ENCODE results near the gene GPD1. TPM values are rescaled to one million over a fixed set of nuclear protein-coding genes. Genes with fewer than 3 reads are reported as not detected.
A peak's percentile ranks its signal among the peaks of the same experiment; 100 is the strongest.

GPD1 gene
- total RNA-seq (2014; rRNA removed; shearing (Covaris generic)) = 0.27 and 1.4 TPM in 2 replicates
- polyA plus RNA-seq (2015; cell fraction: cytosol; rRNA removed) = 0.94 and 1.2 TPM in 2 replicates
- polyA plus RNA-seq (2015; cell fraction: nucleus; rRNA removed) = 1.1 and 3.4 TPM in 2 replicates

DNA sequence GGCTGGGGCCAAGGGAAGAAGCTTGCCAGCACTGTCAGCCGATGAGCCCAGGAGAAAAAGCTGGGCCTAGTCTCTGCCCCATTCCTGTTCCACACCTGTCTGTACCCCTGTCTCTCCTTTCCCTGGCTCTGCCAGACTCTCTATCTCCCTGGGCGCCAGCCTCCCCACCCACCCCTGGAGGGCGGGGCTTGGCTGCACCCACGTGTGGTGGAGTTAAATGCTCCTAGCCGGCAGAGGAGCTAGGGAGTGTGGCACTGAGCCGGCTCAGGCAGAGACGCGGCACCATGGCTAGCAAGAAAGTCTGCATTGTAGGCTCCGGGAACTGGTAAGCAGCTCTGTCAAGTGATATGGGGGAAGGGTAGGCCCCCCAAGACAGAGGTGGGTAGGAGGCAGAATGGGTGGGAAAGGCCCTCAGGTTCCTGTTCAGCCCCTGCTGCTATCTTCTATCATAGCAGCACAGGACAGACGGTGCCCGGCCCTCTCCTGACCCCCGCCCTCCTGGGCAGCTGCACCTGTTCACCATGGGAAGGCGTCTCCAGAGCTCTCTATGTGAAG is at the start of gene GPD1:
Gene GPD1 (plus strand): TSS at position 242 of the 555 bp plus-strand sequence. CDS start 43 bp downstream, at position 285.
- DNase-seq (ENCODE audit: low read depth, low spot score) = peak; percentile 48
- in situ Hi-C loops (cut with HindIII; ENCODE audit: low pct_unique_long_range_greater_than_20kb, low sequenced_read_pairs) = no loop called here

DNA sequence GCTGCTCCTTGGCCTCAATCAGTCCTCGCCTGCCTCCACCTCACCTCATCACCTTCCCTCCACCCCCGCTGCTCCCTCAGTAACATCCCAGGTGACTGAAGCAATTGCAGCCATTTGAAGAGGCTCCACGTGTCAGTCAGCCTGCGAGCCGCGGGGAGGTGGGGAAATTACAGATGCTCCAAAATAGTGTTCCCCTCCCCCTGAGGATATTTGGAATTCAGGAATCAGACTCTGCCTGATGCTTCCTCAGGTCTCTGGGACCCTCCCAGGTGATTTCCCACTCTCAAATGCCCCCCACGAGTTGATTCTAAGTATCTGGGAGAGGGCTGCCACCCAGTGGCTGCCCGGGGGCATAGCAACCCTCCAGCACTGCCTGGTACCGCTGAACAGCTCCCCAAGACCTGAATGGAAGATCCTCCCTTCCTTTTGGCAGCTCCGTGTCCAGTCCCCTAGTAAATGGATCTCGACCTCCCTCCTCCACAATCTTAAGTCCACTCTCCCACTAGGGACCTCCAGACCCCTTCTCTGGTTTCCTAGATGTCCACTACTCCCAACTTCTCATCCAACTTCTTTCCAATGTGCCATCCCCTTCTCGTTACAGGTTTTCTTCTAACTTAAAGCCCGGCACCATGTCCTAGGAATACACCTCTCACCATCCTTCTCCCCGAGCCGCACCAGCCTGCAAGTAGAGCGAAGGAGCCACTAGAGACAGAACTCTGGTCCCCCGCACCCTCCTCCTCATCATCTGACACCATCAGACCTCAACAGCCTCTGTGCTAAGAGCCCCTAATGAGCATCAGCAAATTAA is 47.8 kb upstream of the GPD1 start:
- DNase-seq (ENCODE audit: low read depth, low spot score) = peak; percentile 55
- in situ Hi-C loops (cut with HindIII; ENCODE audit: low pct_unique_long_range_greater_than_20kb, low sequenced_read_pairs) = no loop called here

DNA sequence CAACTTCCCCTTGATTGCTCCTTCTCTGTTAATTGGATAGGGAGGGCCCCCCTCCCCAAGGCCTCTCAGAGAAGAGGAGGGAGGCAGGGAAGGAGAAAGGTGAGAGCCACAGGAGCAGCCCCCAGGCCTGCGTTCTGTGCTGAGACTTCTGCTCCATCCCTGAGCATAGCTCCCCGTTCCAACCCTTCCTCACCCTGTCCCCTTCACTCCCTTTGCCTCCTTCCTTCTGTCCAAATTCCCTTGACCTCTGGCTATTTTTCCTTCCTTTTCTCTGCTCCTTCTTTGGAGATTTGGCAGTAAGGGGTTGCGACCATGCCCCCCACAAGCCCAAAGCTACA is 47.2 kb upstream of the GPD1 start:
- no peak for DNase-seq (ENCODE audit: low read depth, low spot score)
- in situ Hi-C loops (cut with HindIII; ENCODE audit: low pct_unique_long_range_greater_than_20kb, low sequenced_read_pairs) = no loop called here

DNA sequence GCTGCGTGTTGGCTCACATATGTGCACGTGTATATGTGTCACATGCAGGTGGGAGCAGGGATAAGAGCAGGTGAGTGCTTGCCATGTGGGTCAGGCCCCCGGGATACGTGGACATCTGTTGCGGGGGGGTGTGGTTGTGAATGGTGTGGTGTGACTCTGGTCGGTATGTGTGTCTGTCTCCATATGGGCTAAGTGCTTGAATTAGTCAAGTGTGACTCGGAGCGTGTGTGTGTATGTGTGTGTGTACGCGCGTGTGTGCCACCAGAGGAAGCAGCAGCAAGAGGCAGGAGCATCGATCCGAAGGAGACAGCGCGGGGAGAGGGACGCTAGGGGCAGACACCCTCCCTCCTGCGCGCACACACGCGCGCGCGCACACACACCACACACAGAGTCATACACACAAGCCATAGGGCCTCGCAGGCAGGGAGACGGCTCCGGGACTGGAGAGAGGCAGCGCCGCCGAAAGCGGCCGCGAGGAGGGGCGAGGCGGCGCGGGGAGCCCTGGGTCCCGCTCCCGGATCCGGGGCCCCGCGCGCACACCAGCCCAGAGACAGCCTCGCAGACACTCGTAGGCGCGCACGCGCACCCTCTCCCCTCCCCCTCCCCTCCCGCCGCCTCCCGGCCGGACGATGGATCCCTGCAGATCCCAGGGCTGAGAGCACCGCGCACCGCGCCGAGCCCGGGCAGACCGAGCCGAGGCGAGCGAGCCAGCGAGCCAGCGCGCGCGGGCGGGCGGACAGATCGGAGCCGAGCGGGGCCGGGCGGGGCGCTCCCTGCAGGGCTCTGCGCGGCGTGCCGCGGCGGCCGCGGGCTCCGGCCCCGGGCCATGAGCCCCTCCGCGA is 46.6 kb upstream of the GPD1 start, which contains the start of gene ASIC1:
Gene ASIC1 (plus strand): TSS at position 597 of the 842 bp plus-strand sequence. CDS start 1,171 bp downstream, outside the sequence.
- DNase-seq (ENCODE audit: low read depth, low spot score) = peak; percentile 65
- in situ Hi-C loops (cut with HindIII; ENCODE audit: low pct_unique_long_range_greater_than_20kb, low sequenced_read_pairs) = no loop called here

DNA sequence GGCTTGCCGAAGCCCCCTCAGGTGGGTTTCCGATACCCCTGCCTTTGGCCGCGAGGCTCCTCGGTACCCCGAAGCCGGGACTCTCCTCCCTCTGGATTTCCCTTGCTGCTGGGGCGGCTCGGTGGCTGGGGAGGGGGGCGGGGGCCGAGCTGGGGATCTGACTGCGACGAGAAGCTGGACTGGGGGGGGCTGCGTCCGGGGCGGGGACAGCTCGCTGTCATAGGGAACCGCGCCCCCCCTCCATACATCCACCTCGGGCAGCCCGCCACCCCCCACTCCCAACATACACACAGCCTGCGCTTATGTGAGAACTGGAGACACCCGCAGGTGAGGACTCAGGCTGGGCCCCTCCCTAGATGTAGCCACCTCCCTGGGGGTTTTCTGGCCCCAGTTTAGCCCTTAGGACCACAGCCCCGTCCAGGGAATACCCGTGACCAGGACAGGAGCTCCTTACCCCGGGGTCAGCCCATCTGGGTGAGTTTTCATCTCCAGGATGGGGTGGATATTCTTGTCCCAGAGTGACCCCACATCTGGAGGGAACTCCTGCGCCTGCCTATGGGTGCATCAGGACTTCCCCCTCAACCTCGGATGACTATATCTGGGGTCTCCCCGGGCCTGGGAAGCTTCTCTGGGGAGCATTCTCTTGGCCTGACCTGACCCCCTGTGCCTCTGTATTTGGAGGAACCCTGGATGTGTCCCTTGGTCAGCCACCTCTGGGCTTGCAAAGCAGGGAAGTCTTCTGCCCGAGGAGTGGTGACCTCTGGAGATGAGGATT is 45.7 kb upstream of the GPD1 start:
- no peak for DNase-seq (ENCODE audit: low read depth, low spot score)
- in situ Hi-C loops (cut with HindIII; ENCODE audit: low pct_unique_long_range_greater_than_20kb, low sequenced_read_pairs) = no loop called here

DNA sequence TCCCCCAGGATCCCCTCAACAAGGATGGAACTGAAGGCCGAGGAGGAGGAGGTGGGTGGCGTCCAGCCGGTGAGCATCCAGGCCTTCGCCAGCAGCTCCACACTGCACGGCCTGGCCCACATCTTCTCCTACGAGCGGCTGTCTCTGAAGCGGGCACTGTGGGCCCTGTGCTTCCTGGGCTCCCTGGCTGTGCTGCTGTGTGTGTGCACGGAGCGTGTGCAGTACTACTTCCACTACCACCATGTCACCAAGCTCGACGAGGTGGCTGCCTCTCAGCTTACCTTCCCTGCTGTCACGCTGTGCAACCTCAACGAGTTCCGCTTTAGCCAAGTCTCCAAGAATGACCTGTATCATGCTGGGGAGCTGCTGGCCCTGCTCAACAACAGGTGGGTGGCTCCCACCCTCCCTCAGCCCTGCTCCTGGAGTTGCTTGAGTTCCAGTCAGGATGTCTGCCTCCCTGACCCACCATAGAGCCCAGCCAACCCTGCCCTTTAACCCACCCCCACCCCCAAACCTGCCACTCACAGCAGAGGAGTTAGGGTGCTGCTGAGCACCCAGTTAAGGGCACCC is 45.0 kb upstream of the GPD1 start:
- in situ Hi-C loops (cut with HindIII; ENCODE audit: low pct_unique_long_range_greater_than_20kb, low sequenced_read_pairs) = no loop called here
- DNase-seq (ENCODE audit: low read depth, low spot score) = no peak

DNA sequence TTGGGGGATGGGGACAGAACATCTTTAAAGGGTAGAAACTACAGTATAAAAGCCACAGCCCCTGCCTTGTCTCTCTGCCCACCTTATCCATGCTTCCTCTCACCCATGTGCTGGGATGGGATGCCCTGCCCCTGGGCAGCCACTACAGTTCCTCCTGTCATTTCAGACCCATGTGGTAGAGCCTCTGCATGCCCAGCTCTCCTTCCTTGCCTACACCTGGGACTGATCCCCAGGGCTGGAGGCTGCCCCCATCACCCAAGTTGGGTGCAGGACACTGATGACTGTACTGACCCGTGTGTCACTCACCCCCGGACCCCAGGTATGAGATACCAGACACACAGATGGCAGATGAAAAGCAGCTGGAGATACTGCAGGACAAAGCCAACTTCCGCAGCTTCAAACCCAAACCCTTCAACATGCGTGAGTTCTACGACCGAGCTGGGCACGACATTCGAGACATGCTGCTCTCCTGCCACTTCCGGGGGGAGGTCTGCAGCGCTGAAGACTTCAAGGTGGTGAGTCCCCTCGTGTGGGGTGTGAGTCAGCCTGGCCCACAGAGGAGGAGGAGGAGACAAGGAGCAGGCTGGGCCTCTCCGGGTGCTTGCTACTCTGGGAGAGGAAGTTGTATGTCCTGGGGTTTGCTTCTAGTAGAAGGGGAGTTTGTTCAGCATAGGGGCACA is 44.2 kb upstream of the GPD1 start:
- in situ Hi-C loops (cut with HindIII; ENCODE audit: low pct_unique_long_range_greater_than_20kb, low sequenced_read_pairs) = loop anchor here (10.0 kb wide), 1 partner anchor 125 kb away; no protein-coding TSS in a partner anchor

DNA sequence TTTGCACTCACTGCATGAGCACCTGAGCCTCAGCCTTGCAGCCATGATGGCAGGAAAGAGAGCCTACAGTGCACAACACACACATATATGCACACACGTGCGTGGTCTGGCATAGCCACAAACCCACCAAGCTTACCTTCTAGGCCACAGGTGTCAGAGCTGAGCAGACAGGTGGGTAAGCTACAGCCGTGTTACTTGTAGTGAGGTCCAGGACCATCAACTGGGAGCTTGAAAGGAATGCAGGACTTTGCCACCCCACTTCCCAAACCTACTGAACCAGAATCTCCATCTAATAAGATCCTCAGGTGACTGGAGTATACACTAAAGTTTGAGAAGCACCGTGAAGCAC is 43.7 kb upstream of the GPD1 start:
- DNase-seq (ENCODE audit: low read depth, low spot score) = no peak
- in situ Hi-C loops (cut with HindIII; ENCODE audit: low pct_unique_long_range_greater_than_20kb, low sequenced_read_pairs) = loop anchor here (10.0 kb wide), 1 partner anchor 125 kb away; no protein-coding TSS in a partner anchor

More for the DNA sequence above, 44.2 kb upstream of the GPD1 start:
- no peak for DNase-seq (ENCODE audit: low read depth, low spot score)

DNA sequence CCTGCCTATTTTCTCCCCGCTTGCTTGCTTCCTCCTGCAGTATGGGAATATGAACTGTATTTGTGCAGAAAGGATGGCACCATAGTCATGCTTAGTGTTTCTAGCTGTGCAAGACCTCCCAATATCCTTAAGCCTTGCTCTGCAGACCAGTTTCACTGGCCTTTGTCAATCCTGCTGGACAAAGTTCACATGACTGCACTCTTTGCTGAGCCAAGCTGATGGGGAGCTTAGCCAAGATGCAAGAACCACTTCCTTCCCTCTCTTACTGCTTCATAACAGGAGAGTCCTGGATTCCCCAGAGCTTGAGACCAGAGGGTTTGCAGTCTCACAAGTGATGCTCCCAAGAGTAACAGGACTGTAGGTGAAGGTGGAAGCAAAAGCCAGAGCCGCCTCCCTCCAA is 42.6 kb upstream of the GPD1 start:
- in situ Hi-C loops (cut with HindIII; ENCODE audit: low pct_unique_long_range_greater_than_20kb, low sequenced_read_pairs) = loop anchor here (10.0 kb wide), 1 partner anchor 126 kb away; no protein-coding TSS in a partner anchor
- no peak for DNase-seq (ENCODE audit: low read depth, low spot score)

DNA sequence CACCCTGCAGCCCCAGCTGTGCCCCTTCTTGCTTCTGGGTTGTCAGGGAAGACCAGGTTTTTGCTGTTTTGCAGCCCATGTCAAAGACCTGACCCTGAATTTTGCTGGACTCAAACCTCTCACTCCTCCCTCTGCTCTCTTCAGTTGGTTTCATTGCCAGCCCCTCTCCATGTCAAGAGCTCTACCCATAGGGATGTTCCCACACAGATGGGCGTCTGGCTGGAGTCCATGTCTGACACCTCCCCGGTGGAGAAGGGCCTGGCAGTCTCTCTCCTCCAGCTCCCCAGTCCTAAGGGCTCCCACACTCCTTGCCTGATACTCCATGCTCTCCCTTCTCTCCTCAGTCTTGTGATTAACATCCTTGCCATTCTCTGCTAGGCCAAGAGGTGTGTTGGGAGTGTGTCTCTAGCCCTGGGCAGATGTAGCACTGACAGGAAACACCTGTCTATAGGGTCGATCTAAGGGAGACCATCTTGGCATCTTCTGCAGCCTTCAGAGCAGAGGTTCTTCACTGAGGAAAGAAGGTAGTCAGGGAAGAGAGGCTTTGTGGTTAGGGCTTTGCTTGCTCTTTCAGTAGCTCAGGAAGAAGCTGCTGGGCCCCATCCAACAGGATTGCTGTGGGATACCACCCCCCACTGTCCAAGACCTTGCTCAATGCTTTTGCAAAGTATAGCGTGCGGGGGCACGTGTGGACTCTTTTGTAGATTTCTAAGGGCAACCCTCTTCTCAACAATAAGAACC is 41.7 kb upstream of the GPD1 start:
- in situ Hi-C loops (cut with HindIII; ENCODE audit: low pct_unique_long_range_greater_than_20kb, low sequenced_read_pairs) = loop anchor here (10.0 kb wide), 1 partner anchor 127 kb away; no protein-coding TSS in a partner anchor
- DNase-seq (ENCODE audit: low read depth, low spot score) = no peak

DNA sequence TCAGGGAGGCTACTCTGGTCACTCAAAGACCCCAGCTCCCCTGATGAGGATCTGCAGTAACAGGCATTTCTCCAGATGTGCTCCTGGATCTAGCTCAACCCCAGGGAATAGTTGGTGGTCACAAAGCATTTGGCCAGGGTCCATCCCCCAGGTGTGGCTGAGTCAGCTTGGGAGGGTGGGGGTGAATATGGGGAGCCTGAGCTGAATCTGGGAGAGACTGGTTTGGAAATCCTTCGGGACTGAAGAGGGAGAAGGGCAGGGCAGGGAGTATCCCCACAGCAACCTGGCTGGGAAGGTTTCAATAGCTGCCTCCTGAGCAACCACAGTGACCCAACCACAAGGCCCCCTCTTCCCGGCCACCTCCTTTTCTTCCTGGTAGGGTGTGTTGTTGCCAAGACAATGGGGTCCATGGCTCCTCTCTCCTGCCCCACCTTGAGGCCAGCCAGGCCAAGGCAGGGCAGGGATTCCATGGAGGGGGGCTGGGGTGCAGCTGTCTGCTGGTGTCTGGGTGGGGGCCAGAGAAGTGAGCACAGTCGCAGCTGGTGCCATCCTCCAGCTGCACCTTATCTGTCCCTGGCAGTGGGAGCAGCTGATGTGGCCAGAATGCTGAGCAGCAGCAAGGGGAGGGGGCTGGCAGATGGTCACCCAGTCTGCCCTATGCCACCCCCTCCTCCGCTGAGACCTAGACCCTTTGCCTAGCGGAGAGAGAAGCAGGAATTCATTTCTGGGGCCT is 40.9 kb upstream of the GPD1 start:
- no peak for DNase-seq (ENCODE audit: low read depth, low spot score)
- in situ Hi-C loops (cut with HindIII; ENCODE audit: low pct_unique_long_range_greater_than_20kb, low sequenced_read_pairs) = loop anchor here (10.0 kb wide), 1 partner anchor 128 kb away; no protein-coding TSS in a partner anchor

DNA sequence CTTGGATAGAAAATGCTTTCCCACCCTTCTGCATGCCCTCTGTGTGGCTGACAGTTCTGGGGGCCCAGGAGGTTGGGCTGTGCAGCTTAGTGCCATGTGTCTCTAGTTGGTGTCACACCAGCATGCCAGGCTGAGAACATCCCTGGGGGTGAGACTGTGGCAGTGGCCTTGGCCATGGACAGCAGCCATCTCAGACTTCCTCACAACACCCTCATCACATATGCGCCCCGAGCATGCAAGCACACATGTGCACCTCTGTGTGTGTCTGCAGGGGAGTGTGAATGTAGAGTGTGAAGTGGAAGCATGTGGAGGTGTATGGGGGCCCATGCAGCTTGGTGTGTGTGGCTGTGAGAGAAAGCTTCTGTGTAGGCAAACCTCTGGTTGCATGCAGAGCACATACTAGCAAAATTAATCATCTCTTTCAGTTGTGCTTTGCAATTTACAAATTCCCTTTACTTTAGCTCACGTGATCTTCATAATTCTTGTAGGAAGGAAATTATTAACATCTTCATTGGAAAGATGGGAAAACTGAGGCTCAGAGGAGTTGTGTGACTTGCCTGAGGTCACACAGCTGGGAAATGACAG is 38.0 kb upstream of the GPD1 start:
- DNase-seq (ENCODE audit: low read depth, low spot score) = no peak
- in situ Hi-C loops (cut with HindIII; ENCODE audit: low pct_unique_long_range_greater_than_20kb, low sequenced_read_pairs) = loop anchor here (10.0 kb wide), 1 partner anchor 131 kb away; no protein-coding TSS in a partner anchor

DNA sequence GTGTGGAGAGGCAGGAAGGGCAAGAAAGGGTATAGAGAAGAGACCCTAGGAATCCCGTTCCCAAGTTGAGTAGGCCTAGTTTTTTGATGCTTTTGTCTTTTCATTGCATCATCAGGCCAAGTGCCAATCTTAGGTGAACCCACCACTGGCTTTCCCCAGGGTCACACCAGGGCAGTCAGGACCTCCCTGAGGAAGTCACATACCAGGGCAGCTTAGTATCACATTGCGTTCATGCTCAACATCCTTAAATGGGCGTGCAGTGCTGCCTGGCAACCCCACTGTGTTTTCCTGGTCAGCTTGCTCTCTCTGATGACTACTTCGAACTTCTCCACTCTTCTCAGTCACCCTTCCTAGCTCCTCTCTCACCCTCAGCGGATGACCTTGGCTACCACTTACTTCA is 37.4 kb upstream of the GPD1 start:
- no peak for DNase-seq (ENCODE audit: low read depth, low spot score)
- in situ Hi-C loops (cut with HindIII; ENCODE audit: low pct_unique_long_range_greater_than_20kb, low sequenced_read_pairs) = loop anchor here (10.0 kb wide), 1 partner anchor 132 kb away; no protein-coding TSS in a partner anchor

DNA sequence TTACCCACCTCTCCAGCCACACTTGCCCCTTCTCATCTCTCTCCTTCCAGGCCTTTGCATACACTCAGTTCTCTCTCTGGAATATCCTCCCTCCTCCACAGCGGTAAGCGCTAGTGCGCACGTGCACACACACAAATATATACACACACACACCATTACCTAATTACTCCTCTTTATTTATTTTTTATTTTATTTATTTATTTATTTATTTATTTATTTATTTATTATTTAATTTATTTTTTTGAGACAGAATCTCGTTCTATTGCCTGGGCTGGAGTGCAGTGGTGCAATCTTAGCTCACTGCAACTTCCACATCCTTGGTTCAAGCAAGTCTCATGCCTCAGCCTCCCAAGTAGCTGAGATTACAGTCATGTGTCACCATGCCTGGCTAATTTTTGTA is 34.7 kb upstream of the GPD1 start:
- in situ Hi-C loops (cut with HindIII; ENCODE audit: low pct_unique_long_range_greater_than_20kb, low sequenced_read_pairs) = loop anchor here (10.0 kb wide), 1 partner anchor 134 kb away; no protein-coding TSS in a partner anchor

DNA sequence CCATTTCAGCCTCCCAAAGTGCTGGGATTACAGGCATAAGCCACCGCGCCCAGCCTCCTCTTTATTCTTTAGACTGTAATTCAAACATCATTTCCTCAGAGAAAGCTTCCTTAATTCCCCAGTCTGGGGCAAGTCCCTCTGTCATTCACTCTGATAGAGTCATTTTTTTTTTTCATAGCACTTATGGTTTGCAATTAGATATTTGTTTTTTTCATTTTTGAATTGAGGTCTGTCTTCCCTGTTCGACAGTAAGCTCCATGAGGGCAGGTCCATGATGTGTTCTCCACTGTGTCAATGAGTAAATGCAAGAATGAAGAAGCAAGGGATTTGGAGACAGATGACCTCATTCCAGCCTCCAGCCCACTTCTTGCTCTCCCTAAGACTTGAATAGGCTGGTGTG is 34.3 kb upstream of the GPD1 start:
- no peak for DNase-seq (ENCODE audit: low read depth, low spot score)
- in situ Hi-C loops (cut with HindIII; ENCODE audit: low pct_unique_long_range_greater_than_20kb, low sequenced_read_pairs) = loop anchor here (10.0 kb wide), 1 partner anchor 135 kb away; no protein-coding TSS in a partner anchor

More for the DNA sequence above, 34.7 kb upstream of the GPD1 start:
- DNase-seq (ENCODE audit: low read depth, low spot score) = no peak

All from SK-MEL-5 (cell line).